ENCODE data around the gene WWOX. TPM values are rescaled to one million over a fixed set of nuclear protein-coding genes. Genes with fewer than 3 reads are reported as not detected.

Gene WWOX
- total and polyA plus RNA-seq, 2 of the 13 experiments (the other 11 are each of a cell fraction or from before 2014, with no cell fraction given) = 9.1 to 37.4 TPM

- TF ChIP-seq, protein P1, sequence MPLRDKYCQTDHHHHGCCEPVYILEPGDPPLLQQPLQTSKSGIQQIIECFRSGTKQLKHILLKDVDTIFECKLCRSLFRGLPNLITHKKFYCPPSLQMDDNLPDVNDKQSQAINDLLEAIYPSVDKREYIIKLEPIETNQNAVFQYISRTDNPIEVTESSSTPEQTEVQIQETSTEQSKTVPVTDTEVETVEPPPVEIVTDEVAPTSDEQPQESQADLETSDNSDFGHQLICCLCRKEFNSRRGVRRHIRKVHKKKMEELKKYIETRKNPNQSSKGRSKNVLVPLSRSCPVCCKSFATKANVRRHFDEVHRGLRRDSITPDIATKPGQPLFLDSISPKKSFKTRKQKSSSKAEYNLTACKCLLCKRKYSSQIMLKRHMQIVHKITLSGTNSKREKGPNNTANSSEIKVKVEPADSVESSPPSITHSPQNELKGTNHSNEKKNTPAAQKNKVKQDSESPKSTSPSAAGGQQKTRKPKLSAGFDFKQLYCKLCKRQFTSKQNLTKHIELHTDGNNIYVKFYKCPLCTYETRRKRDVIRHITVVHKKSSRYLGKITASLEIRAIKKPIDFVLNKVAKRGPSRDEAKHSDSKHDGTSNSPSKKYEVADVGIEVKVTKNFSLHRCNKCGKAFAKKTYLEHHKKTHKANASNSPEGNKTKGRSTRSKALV (CRISPR knock-in tag; IDR thresholded peaks at IDR 0.05) = 0 out of 2 replicates have a peak, but pooled peaks have one; percentile 25
- TF ChIP-seq ZNF276 (CRISPR knock-in tag; IDR thresholded peaks at IDR 0.05; ENCODE audit: low read depth) (no peak), MAZ (IDR thresholded peaks at IDR 0.05; ENCODE audit: borderline replicate concordance, low read depth, low read length) (peak; percentile 75), MAZ (CRISPR knock-in tag; IDR thresholded peaks at IDR 0.05; ENCODE audit: low read depth) (peak; percentile 62; the same call in 1 of the 2 replicates), SMAD1 (CRISPR knock-in tag; IDR thresholded peaks at IDR 0.05; ENCODE audit: borderline replicate concordance, low read depth) (peak; percentile 69; the same call in 1 of the 2 replicates), ZNF17 (CRISPR knock-in tag; IDR thresholded peaks at IDR 0.05) (no peak), ZNF335 (CRISPR knock-in tag; IDR thresholded peaks at IDR 0.05) (peak; percentile 83), ZNF484 (CRISPR knock-in tag; IDR thresholded peaks at IDR 0.05; ENCODE audit: borderline replicate concordance, low read depth) (no peak), ZNF468 (CRISPR knock-in tag; IDR thresholded peaks at IDR 0.05) (no peak), RXRB (CRISPR knock-in tag; IDR thresholded peaks at IDR 0.05; ENCODE audit: borderline replicate concordance) (peak; percentile 99), SIX1 (CRISPR knock-in tag; IDR thresholded peaks at IDR 0.05; ENCODE audit: borderline replicate concordance) (peak; percentile 94), ZNF264 (CRISPR knock-in tag; IDR thresholded peaks at IDR 0.05) (peak; percentile 94), NFE2L2 (IDR thresholded peaks at IDR 0.05; ENCODE audit: low read length) (no peak), ZSCAN20 (CRISPR knock-in tag; IDR thresholded peaks at IDR 0.05; ENCODE audit: borderline replicate concordance) (peak; percentile 83), KLF9 (CRISPR knock-in tag; IDR thresholded peaks at IDR 0.05; ENCODE audit: low read depth) (no peak), ZNF136 (CRISPR knock-in tag; IDR thresholded peaks at IDR 0.05; ENCODE audit: low read depth) (peak; percentile 95; the same call in 1 of the 2 replicates), PATZ1 (CRISPR knock-in tag; IDR thresholded peaks at IDR 0.05) (peak; percentile 99), ZNF234 (CRISPR knock-in tag; conservative IDR thresholded peaks at IDR 0.05) (no peak), ESRRA (CRISPR knock-in tag; IDR thresholded peaks at IDR 0.05; ENCODE audit: low read depth) (peak; percentile 87), ZNF660 (CRISPR knock-in tag; IDR thresholded peaks at IDR 0.05; ENCODE audit: borderline replicate concordance, low read depth) (no peak), PBX3 (CRISPR knock-in tag; IDR thresholded peaks at IDR 0.05; ENCODE audit: borderline replicate concordance) (no peak), HOXA7 (CRISPR knock-in tag; IDR thresholded peaks at IDR 0.05) (no peak), ZNF569 (CRISPR knock-in tag; IDR thresholded peaks at IDR 0.05; ENCODE audit: borderline replicate concordance) (no peak), RXRA (CRISPR knock-in tag; IDR thresholded peaks at IDR 0.05) (peak; percentile 95; the same call in 1 of the 2 replicates)
Measured at GRCh38 chr16:78297066-78297666, 197.7 kb downstream of the WWOX start (continued).
